Brain microvascular endothelial cell (primary cell): Measurements from ENCODE around the gene AKAP3.

Source experiments
- DNase-seq: peaks from one replicate; pipeline ENCODE4 v3.0.0-alpha.2; 2020
- H3K27ac ChIP-seq: fragments of 250-450 bp; sonication (Bioruptor Pico); 2 replicates; pipeline ENCODE4 v1.5.1; 2020; ENCODE audit warnings: mild to moderate bottlenecking, moderate library complexity
- H3K27me3 ChIP-seq: fragments of 250-450 bp; sonication (Bioruptor Pico); replicated peaks from 2 replicates; pipeline ENCODE4 v1.5.1; 2020; ENCODE audit warnings: mild to moderate bottlenecking
- H3K36me3 ChIP-seq: fragments of 250-450 bp; sonication (Bioruptor Pico); replicated peaks from 2 replicates; pipeline ENCODE4 v1.5.1; 2020; ENCODE audit warnings: mild to moderate bottlenecking
- H3K4me3 ChIP-seq: 2 replicates; pipeline ENCODE4 v1.5.1; 2011; ENCODE audit warnings: low read depth, mild to moderate bottlenecking, control low read depth, low read length, moderate library complexity
- in situ Hi-C: cut with HindIII; loops from 2 replicates; pipeline ENCODE4 v1.10.0; 2017; ENCODE audit warnings: low sequenced_read_pairs, low pct_ligation_motif_present
- TF ChIP-seq, protein P1 (sequence below): IDR thresholded peaks from 2 replicates; pipeline ENCODE4 v1.5.1; 2011; ENCODE audit warnings: low read depth, mild to moderate bottlenecking, moderate library complexity, low read length, control low read depth, inconsistent platforms; ENCODE audit errors: missing control alignments

The AKAP3 gene

DNA sequence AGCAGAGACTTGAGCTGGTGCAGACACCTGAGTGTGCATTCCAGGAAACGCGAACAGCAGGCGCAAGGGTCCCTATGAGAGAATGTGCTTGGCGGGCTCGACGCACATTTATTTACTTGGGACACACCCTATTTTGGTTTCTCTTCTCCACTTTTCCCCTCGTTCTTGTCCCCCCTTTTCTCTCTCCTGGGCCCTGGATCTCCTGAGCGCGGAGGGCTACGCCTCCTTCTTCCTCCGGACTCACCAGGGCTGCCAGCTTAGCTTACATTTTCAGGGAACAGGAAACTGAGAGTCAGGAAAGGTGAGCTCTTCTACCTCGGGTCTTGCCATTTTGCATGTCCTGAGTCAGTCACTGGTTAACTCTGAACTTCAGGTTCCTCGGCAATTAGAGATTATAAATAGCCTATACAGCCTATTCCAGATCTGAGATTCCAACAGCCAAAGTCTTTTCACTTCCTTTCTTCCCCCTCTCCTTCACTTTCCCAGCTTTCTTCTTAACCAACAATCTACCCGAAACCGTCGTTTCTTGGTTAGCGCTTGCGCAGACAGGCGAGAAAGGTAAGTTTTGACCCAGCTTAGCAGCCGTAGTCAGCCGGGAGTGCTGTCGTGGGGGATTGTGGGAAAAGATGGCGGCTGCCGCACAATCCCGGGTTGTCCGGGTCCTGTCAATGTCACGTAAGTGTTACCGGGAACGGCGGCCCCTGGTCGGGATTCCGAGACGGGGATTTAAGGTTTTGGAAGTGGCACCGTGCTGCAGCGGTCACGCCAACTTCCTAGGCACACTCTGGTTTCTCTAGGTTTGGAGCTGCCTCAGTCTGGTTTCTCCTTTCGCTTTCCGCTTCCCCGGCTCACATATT, at the start of gene AKAP3, which contains the start of gene NDUFA9:
Gene AKAP3 (minus strand): TSS at position 551 of the 857 bp plus-strand sequence. CDS start 10,855 bp downstream, outside the sequence.
Gene NDUFA9 (plus strand): TSS at position 614 of the 857 bp plus-strand sequence. CDS start 13 bp downstream, at position 627.
- TF ChIP-seq, protein P1, sequence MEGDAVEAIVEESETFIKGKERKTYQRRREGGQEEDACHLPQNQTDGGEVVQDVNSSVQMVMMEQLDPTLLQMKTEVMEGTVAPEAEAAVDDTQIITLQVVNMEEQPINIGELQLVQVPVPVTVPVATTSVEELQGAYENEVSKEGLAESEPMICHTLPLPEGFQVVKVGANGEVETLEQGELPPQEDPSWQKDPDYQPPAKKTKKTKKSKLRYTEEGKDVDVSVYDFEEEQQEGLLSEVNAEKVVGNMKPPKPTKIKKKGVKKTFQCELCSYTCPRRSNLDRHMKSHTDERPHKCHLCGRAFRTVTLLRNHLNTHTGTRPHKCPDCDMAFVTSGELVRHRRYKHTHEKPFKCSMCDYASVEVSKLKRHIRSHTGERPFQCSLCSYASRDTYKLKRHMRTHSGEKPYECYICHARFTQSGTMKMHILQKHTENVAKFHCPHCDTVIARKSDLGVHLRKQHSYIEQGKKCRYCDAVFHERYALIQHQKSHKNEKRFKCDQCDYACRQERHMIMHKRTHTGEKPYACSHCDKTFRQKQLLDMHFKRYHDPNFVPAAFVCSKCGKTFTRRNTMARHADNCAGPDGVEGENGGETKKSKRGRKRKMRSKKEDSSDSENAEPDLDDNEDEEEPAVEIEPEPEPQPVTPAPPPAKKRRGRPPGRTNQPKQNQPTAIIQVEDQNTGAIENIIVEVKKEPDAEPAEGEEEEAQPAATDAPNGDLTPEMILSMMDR: no peak
- DNase-seq: peak; percentile 83
- H3K36me3 ChIP-seq: no peaks in the 10 kb centered on the region
- no peaks in the 10 kb centered on the region for H3K27me3 ChIP-seq
- H3K27ac ChIP-seq: peak within 1 kb of the TSS; percentile 75
- in situ Hi-C loops: no loop called here
- H3K4me3 ChIP-seq: peak within 1 kb of the TSS; percentile 83

DNA sequence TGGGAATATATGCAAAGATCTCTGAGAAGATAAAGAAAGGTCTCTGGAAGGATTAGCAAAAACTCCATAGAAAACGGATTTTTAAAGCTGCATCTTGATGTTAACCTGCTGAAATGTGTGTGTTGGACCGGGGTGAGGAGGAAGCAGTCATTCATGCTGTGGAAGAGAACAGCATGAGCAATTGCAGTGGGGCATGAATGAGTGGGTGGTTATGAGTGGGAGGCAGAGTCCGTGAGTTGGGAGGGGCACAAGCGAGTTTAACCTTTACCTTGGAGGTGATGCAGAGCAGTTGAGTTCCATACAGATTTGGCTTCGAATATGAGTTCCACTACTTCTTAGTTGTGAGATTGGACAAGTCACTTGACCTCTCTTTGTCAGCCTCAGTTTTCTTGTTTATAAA, 41.9 kb upstream of the AKAP3 start:
- Histone ChIP-seq H3K27ac (no peak overlapping the region), H3K36me3 (peaks cover 8% of the 10 kb centered on the region), H3K27me3 (no peaks in the 10 kb centered on the region), H3K4me3 (no peak overlapping the region)
- TF ChIP-seq, protein P1: no peak
- in situ Hi-C loops: no loop called here
- DNase-seq: no peak

DNA sequence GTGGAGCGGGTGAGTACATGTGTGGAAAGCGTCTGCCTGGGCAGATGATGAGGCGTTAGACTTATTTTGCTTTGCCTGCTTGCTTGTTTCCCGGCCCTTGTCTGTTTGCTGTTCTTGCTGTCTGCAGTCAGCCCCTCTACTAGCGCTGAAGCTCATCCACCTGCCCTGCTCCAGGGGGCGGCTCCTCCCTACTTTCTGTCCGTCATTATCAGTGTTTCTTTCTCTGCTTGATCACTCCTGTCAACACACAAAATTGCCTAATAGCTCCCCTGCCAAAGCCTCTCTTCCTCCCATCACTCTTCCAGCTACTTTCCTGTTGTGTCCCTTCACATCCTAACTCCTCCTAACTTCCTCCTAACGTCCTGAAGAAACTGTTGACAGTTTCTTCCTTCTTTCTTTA, 36.5 kb upstream of the AKAP3 start:
- in situ Hi-C loops: no loop called here
- Histone ChIP-seq H3K36me3 (peaks cover 23% of the 10 kb centered on the region), H3K4me3 (no peak overlapping the region), H3K27me3 (no peaks in the 10 kb centered on the region), H3K27ac (no peak overlapping the region)
- DNase-seq: no peak
- TF ChIP-seq, protein P1: no peak

DNA sequence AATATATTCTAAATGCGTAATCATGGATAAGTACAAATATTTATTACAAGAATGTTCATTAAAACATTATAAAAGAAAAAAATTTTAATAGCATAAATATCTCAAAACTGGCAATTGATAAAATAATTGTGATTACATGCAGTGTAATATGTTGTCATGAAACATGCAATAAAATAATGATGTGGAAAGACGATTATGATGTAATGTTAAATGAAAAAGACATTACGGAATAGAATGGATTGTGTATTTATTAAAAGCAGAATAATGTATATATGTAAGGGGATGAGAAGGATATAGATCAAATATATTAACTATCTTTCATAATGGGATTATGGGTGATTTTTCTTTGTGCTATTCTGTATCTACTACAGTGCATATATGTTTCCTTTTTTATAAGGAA, 32.9 kb upstream of the AKAP3 start:
- in situ Hi-C loops: no loop called here
- Histone ChIP-seq H3K27ac (no peak overlapping the region), H3K36me3 (peaks cover 17% of the 10 kb centered on the region)

DNA sequence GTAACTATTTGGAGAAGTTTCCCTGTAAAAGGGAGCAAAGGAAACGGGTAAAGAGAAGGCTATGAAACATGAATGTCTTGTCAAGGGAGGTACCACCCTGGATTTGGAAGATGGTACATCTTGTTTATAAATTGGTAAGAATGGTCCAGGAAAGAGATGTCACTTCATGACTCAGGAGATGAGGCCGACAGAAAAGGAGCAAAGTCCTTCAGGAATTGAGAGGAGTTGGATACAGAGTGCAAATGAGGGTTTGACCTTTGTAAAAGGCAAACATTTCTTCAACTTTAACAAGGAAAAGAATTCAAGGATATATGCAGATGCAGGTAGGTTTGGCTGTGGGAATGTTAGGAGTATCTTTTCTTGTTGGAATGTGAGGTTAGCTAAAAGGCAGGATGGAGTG, 30.9 kb upstream of the AKAP3 start:
- in situ Hi-C loops: no loop called here
- no peak for DNase-seq
- no peak overlapping the region for H3K27ac ChIP-seq
- H3K27me3 ChIP-seq: no peaks in the 10 kb centered on the region
- TF ChIP-seq, protein P1: no peak
- H3K4me3 ChIP-seq: no peak overlapping the region
- peaks cover 9% of the 10 kb centered on the region for H3K36me3 ChIP-seq

More for the DNA sequence above, 32.9 kb upstream of the AKAP3 start:
- Histone ChIP-seq H3K4me3 (no peak overlapping the region), H3K27me3 (no peaks in the 10 kb centered on the region)
- TF ChIP-seq, protein P1: no peak
- no peak for DNase-seq
